Measurements from ENCODE around the gene ASPHD2. TPM values are rescaled to one million over a fixed set of nuclear protein-coding genes. Genes with fewer than 3 reads are reported as not detected.

ASPHD2 gene
- total RNA-seq, 1 experiment from 2014 or later = 7.1 TPM

- Mint-ChIP-seq H3K27me3 (ENCODE audit: low read depth) (no peaks in the 10 kb centered on the region), H3K4me3 (no peak overlapping the region), H3K9me3 (no peaks in the 10 kb centered on the region), H3K4me1 (peaks cover 5% of the 10 kb centered on the region in 2 experiments), H3K36me3 (ENCODE audit: insufficient read depth in 1 of 3, low read depth in 3 of 3) (peaks cover 22 to 63% (median 55%) of the 10 kb centered on the region in 3 experiments), H3K27ac (no peak overlapping the region)
- no peak overlapping the region for H4K8ac ChIP-seq (replicated peaks; ENCODE audit: insufficient read length, low read depth, low read length)
- no peak overlapping the region for H3K18ac ChIP-seq (ENCODE audit: insufficient read length, low read depth, low read length)
- H2AK5ac ChIP-seq (ENCODE audit: insufficient read length, low read length) = no peak overlapping the region
- H3K9me3 ChIP-seq (ENCODE audit: control insufficient read depth, low read depth, low read length) = no peaks in the 10 kb centered on the region
- no peaks in the 10 kb centered on the region for H3K4me1 ChIP-seq (ENCODE audit: insufficient read depth, low read length)
- H2BK120ac ChIP-seq (ENCODE audit: low read depth, low read length, poor library complexity, severe bottlenecking) = no peak overlapping the region
- no peak overlapping the region for H3T11ph ChIP-seq (ENCODE audit: low read length)
- H3K27ac ChIP-seq (ENCODE audit: insufficient read length, low read depth, low read length) = no peak overlapping the region
- no peak overlapping the region for H3K23ac ChIP-seq (ENCODE audit: insufficient read length, low read depth, low read length)
- no peak overlapping the region for H3K14ac ChIP-seq (ENCODE audit: insufficient read depth, low read length)
- H4K20me1 ChIP-seq (ENCODE audit: control insufficient read depth, insufficient read depth, insufficient read length) = no peaks in the 10 kb centered on the region
- no peak overlapping the region for H2BK12ac ChIP-seq (ENCODE audit: insufficient read length, low read depth, low read length)
- no peak overlapping the region for H2AFZ ChIP-seq (ENCODE audit: low read length)
- H3K79me2 ChIP-seq (ENCODE audit: insufficient read depth, low read length) = no peaks in the 10 kb centered on the region; the same call in 1 of the 2 replicates
- no peaks in the 10 kb centered on the region for H3K79me1 ChIP-seq (ENCODE audit: insufficient read depth, low read depth, low read length, poor library complexity, severe bottlenecking)
- no peak for TF ChIP-seq CTCF (conservative IDR thresholded peaks at IDR 0.05)
- no peaks in the 10 kb centered on the region for H3K23me2 ChIP-seq (ENCODE audit: insufficient read length, low read depth, low read length, poor library complexity, severe bottlenecking)
- no peak overlapping the region for H3K9ac ChIP-seq (ENCODE audit: extremely low read depth, insufficient read length, low read length)
- no peak overlapping the region for H4K5ac ChIP-seq (ENCODE audit: insufficient read length, low read depth, low read length)
- H2BK15ac ChIP-seq (ENCODE audit: low read depth, low read length) = no peak overlapping the region
- H3K27me3 ChIP-seq (ENCODE audit: insufficient read depth, low read length) = no peaks in the 10 kb centered on the region
- H3K4me2 ChIP-seq (ENCODE audit: insufficient read depth, insufficient read length, low read length) = no peak overlapping the region
- no peak overlapping the region for H3K56ac ChIP-seq (ENCODE audit: insufficient read length, low read depth, low read length)
- H4K91ac ChIP-seq (ENCODE audit: insufficient read length, low read depth, low read length) = no peak overlapping the region
- H3K4ac ChIP-seq (ENCODE audit: low read depth, low read length) = no peak overlapping the region
- no peak overlapping the region for H2BK20ac ChIP-seq (ENCODE audit: low read depth, low read length, poor library complexity, severe bottlenecking)
- WGBS (ENCODE audit: extremely low coverage, insufficient read length, low lambda C conversion rate) = no CpG with 5 or more reads among the region's 3 CpGs
- no peak overlapping the region for H2BK5ac ChIP-seq (ENCODE audit: insufficient read length, low read length)
- no peak for DNase-seq
Measured at GRCh38 chr22:26462641-26463040, 33.6 kb downstream of the ASPHD2 start.
